Tibial nerve (tissue), 4 donors: Measurements from ENCODE around the gene WFS1. TPM values are rescaled to one million over a fixed set of nuclear protein-coding genes. Genes with fewer than 3 reads are reported as not detected.

Source experiments
- DNase-seq, 2 donors: peaks; one replicate each; pipeline ENCODE4 v3.0.0-alpha.2; 2019; ENCODE audit warnings: low spot score in 2 of 2
- H3K27ac ChIP-seq, 4 donors: fragments of 200-600 bp; sonication (generic) in 3 of 4; one replicate each; pipeline ENCODE4 v1.5.1; 2017 to 2019; ENCODE audit warnings: mild to moderate bottlenecking in 1 of 4
- H3K27me3 ChIP-seq, 2 donors: fragments of 200-600 bp; sonication (generic) in 1 of 2; one replicate each; pipeline versions ENCODE4 v1.5.1 to v1.6.0; 2017 to 2019
- H3K36me3 ChIP-seq, 3 donors: fragments of 200-600 bp; sonication (generic); one replicate each; pipeline ENCODE4 v1.5.1; 2018 to 2019
- H3K4me1 ChIP-seq, 4 donors: fragments of 200-600 bp; sonication (generic) in 3 of 4; one replicate each; pipeline ENCODE4 v1.5.1; 2017 to 2019
- H3K4me3 ChIP-seq, 4 donors: fragments of 200-600 bp; sonication (generic) in 3 of 4; one replicate each; pipeline ENCODE4 v1.5.1; 2017 to 2019; ENCODE audit warnings: mild to moderate bottlenecking in 1 of 4, moderate library complexity in 1 of 4
- H3K9me3 ChIP-seq, 4 donors: fragments of 200-600 bp; sonication (generic) in 3 of 4; one replicate each; pipeline ENCODE4 v1.5.1; 2017 to 2019
- CTCF ChIP-seq, 5 experiments: fragments of 200-600 bp in 3 of 5; fragments of 450-650 bp in 2 of 5; sonication (generic) in 3 of 5; IDR thresholded peaks; one replicate each; pipeline ENCODE4 v1.5.1; 2016 to 2019; ENCODE audit warnings: antibody characterized with exemption in 5 of 5, mild to moderate bottlenecking in 3 of 5, moderate library complexity in 2 of 5
- EP300 ChIP-seq, 2 donors: sonication (generic); formaldehyde crosslinking; IDR thresholded peaks; one replicate each; pipeline ENCODE4 v1.6.1; 2017; ENCODE audit warnings: antibody characterized with exemption in 2 of 2, mild to moderate bottlenecking in 1 of 2
- POLR2A ChIP-seq, 2 donors: fragments of 450-650 bp; IDR thresholded peaks; one replicate each; pipeline ENCODE4 v1.6.1; 2017; ENCODE audit warnings: antibody characterized with exemption in 2 of 2, mild to moderate bottlenecking in 2 of 2, moderate library complexity in 2 of 2
- WGBS, 2 donors: methylation state at CpG; one replicate each; pipeline ENCODE4 v1.1.5; 2018; 5-methylcytosine and 5-hydroxymethylcytosine counted together
- total RNA-seq, 4 donors: library from RNA; depleted of rRNA; stranded (reverse); fragments of >200 nt; gene quantifications; one replicate each; pipeline ENCODE4 v1.1.0, GENCODE V29; 2016

WFS1 gene
- total RNA-seq, 4 donors from 2014 or later = 52.8 to 125 (median 57.9) TPM

GRCh38 chr4:6345096-6345830, 75.6 kb downstream of the WFS1 start:
- Histone ChIP-seq H3K4me3 (no peak overlapping the region), H3K27ac (no peak overlapping the region), H3K36me3 (no peaks in the 10 kb centered on the region), H3K27me3 (peaks cover 0 to 17% of the 10 kb centered on the region in 2 donors), H3K4me1 (peaks cover 0 to 10% (median 0%) of the 10 kb centered on the region in 4 donors), H3K9me3 (peaks cover 0 to 13% (median 0%) of the 10 kb centered on the region in 4 donors)
- TF ChIP-seq POLR2A (IDR thresholded peaks at IDR 0.05) = no peak
- no peak for TF ChIP-seq EP300 (IDR thresholded peaks at IDR 0.05)
- TF ChIP-seq CTCF (IDR thresholded peaks at IDR 0.05) = no peak
- 74 to 78% methylated on average over 27 of the region's 27 CpGs for WGBS, 2 donors
- DNase-seq = no peak

- DNase-seq = no peak
- H3K9me3 ChIP-seq = peaks cover 0 to 13% (median 0%) of the 10 kb centered on the region in 4 donors
- WGBS, 2 donors = 80 to 81% methylated on average over 13 of the region's 13 CpGs
- H3K27ac ChIP-seq = no peak overlapping the region
- H3K4me3 ChIP-seq = no peak overlapping the region
- TF ChIP-seq POLR2A (IDR thresholded peaks at IDR 0.05) (no peak), CTCF (IDR thresholded peaks at IDR 0.05) (no peak), EP300 (IDR thresholded peaks at IDR 0.05) (no peak)
- H3K36me3 ChIP-seq = no peaks in the 10 kb centered on the region
- H3K4me1 ChIP-seq = peaks cover 0 to 10% (median 0%) of the 10 kb centered on the region in 4 donors
- peaks cover 0 to 11% of the 10 kb centered on the region in 2 donors for H3K27me3 ChIP-seq
Measured at GRCh38 chr4:6345866-6346265, 76.2 kb downstream of the WFS1 start.

- Histone ChIP-seq H3K9me3 (peaks cover 0 to 13% (median 0%) of the 10 kb centered on the region in 4 donors), H3K27me3 (peaks cover 0 to 10% of the 10 kb centered on the region in 2 donors), H3K4me1 (peaks cover 0 to 10% (median 0%) of the 10 kb centered on the region in 4 donors), H3K36me3 (no peaks in the 10 kb centered on the region), H3K4me3 (no peak overlapping the region), H3K27ac (no peak overlapping the region)
- TF ChIP-seq POLR2A (IDR thresholded peaks at IDR 0.05) (no peak), EP300 (IDR thresholded peaks at IDR 0.05) (no peak), CTCF (IDR thresholded peaks at IDR 0.05) (no peak)
- no peak for DNase-seq
- 77 to 87% methylated on average over 15 of the region's 16 CpGs for WGBS, 2 donors
Measured at GRCh38 chr4:6346373-6347110, 76.9 kb downstream of the WFS1 start.

GRCh38 chr4:6347511-6348045, 77.9 kb downstream of the WFS1 start:
- Histone ChIP-seq H3K36me3 (no peaks in the 10 kb centered on the region), H3K4me3 (no peak overlapping the region), H3K9me3 (peaks cover 0 to 13% (median 0%) of the 10 kb centered on the region in 4 donors), H3K27ac (no peak overlapping the region), H3K27me3 (peaks cover 0 to 9% of the 10 kb centered on the region in 2 donors), H3K4me1 (peaks cover 0 to 10% (median 0%) of the 10 kb centered on the region in 4 donors)
- no peak for DNase-seq
- WGBS, 2 donors = 63 to 83% methylated on average over 14 to 15 of the region's 17 CpGs
- TF ChIP-seq CTCF (IDR thresholded peaks at IDR 0.05) = no peak
- TF ChIP-seq POLR2A (IDR thresholded peaks at IDR 0.05) = no peak
- TF ChIP-seq EP300 (IDR thresholded peaks at IDR 0.05) = no peak
